GM11168 (cell line): ENCODE results near the gene TRMT44.

ENCODE experiments used
- in situ Hi-C: fragments of 300-500 bp; cut with MboI; formaldehyde crosslinking; loops from one replicate; pipeline ENCODE4 v1.12.0; 2022; ENCODE audit warnings: low sequenced_read_pairs; ENCODE audit not compliant: unreplicated experiment

The TRMT44 gene

DNA sequence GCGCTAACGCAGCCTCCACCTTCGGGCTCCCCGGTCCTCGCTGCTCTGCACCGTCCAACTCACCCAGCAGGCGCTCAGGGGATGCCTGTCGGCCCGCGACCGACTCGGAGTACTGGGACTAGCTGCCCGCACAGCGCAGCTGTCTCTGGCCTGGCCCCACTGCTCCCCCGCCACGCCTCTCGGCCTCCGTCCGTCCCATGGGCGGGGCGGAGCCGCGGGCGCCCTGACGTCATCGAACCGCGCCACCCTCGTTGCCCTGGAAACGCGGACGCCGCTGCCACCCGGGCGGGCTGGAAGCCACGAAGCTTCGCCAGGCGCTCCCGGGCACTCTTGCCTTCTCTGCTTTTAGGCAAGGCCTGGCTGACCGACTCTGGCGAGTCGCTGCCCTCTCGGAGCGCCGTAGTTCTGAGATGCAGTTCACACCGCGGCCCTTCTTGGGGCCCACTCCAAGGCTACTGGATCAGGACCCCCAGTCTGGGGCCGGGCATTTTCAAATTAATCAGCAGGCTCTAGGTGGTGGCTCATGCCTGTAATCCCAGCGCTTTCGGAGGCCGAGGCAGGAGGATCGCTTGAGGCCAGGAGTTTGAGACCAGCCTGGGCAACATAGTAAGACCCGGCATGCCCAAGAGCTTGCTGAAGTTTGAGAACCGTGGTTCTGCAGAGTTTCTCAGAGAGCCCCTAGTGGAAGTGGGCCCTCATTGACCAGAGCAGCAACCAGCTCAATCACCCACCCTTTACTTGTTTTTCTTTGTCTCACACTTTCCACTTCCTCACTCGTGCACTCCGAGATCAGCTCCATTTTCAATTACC lies 12.1 kb upstream of the TRMT44 start:
- in situ Hi-C loops, result no loop called here

DNA sequence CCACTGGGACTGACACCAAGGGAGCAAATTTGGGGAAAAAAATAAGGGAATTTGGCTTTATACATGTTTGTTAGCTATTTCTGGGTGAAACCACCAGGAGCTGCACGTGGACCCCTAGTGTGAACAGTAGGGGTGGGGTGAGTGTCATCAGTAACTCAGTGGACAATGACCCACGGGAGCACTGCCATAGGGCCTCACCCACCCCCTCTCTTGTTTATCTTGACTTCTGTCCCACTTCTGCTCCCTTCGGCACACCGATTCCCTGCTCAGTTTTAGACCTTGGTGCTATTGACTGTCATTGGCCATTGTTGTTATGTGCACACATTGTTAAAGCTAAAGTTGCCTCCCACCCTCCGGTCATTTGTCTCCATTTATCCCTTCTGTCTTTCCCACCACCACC lies 9.0 kb upstream of the TRMT44 start:
- in situ Hi-C loops, result no loop called here

DNA sequence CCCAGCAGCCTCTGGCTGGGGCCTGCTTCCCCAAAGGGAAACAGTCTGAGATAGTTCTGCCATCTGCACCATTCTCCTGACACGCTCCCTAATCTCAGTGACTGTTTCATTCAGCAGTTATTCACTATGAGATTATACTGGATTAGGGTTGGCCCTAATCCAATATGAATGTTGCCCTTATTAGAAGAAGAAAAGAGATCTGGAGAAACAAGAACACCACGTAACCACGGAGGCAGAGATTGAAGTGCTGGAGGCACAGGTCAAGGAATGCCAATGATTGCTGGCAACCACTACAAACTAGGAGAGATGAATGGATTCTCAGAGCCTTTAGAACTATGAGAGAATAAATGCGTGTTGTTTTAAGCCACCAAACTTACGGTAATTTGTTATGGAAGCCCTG lies 7.4 kb upstream of the TRMT44 start:
- in situ Hi-C loops, result no loop called here

DNA sequence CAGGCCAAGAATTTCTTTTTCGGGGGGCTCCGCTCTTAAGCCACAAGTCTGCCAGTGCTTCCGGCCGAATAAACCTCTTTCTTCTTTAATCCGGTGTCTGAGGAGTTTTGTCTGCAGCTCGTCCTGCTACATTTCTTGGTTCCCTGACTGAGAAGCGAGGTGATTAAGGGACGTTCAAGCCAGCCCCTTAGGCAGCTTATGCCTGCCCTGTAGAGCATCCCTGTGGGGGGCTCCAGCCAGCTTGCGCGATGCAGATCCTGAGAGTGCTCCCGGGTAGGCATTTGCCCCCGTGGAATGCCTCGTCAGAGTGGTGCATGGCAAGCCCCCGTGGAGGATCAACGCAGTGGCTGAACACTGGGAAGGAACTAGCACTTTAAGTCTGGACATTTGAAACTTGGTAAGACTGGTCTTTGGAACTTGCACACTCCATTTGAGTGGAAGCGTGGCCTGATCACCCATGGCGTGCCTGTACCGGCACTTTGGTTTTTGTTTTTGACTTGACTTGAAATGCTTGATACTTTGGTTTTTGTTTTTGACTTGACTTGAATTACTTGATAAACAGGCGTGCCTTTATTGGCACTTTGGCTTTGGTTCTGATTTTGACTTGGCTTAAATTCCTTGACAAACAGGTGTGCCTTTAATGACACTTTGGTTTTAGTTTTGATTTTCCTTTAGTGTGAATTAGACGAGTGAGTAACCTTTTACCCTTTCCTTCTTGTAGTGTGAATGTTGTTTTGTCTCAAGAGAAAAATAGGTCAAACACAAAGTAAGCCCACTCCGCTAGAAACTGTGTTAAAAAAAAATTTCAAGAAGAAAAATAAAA lies 6.1 kb upstream of the TRMT44 start:
- in situ Hi-C loops, result no loop called here

DNA sequence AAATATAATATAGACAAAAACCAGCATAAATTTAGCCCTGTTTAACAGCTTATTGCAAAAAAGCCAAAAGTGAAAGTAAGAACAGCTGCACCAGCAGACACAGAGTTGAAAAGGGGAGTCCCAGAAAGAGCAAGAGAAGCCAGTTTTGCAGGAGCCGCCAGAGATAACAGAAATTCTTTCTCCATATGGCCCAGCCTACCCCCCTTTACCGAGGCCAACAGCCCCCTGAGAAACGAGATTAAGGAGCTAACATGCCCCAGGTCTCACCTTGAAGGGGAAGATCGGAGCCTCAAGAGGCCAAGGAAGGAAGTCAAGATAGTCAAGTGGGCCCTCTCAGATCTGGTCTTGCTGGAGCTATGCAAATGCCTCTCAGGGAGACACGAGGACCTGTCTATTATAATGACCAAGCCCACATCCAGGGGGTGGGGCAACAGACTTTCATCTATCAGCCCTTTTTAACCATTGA lies 4.9 kb upstream of the TRMT44 start:
- in situ Hi-C loops, result no loop called here

DNA sequence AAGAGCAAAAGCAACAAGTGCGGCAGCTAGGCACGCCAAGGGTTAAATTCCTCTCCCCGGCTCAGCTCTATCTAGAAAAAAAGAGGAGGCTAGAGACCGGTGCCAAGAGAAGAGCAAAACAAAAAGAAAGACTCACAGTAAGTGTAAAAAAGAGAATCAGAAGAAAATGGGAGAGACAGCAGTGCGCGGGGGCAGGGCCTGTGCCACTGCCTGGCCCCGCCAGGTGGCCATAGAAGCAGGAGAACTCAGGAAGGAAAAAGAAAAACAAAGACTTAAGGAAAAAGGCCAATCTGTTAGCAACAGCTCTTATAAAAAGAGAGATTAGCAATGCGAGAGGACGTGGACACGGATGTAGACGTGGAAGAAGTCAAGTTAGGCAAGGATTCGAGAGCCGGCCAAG lies 3.3 kb upstream of the TRMT44 start:
- in situ Hi-C loops, result no loop called here

DNA sequence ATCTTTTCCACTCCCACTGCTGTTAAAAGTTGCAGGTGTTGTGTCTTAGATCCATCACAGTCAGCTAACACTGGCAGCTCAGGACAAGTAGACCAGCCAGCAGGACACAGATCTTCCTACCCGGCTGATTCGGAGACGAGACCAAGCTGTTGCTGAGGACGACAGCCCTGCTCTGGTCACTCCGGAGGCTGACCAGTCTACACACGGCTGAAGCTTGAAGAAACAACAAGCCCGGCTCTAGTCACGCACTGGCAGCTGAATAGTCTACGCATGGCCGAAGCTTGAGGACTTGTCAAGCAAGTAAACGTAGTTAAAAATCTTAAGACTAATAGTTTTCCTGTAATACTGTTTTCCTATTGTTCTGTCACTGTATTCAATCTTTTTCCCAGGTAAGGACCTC lies 1.8 kb upstream of the TRMT44 start:
- in situ Hi-C loops, result no loop called here

DNA sequence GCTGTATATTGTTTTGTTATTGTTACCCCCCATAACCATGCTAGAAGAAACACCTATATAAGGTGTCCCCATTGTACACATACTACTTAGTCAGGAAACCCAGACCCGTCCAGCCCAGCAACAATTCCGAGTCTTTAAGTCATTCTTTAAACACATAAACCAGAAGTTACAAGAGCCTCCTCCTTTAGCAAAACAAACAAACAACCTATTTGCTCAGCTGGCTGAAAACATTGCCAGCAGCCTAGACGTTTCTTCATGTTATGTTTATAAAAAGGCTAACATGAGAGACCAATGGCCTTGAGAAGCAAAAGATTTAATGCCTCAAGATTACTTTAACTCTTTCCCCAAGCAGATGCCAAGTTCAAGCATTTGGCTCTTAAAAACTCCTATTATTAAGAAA lies 1.4 kb upstream of the TRMT44 start:
- in situ Hi-C loops, result no loop called here

DNA sequence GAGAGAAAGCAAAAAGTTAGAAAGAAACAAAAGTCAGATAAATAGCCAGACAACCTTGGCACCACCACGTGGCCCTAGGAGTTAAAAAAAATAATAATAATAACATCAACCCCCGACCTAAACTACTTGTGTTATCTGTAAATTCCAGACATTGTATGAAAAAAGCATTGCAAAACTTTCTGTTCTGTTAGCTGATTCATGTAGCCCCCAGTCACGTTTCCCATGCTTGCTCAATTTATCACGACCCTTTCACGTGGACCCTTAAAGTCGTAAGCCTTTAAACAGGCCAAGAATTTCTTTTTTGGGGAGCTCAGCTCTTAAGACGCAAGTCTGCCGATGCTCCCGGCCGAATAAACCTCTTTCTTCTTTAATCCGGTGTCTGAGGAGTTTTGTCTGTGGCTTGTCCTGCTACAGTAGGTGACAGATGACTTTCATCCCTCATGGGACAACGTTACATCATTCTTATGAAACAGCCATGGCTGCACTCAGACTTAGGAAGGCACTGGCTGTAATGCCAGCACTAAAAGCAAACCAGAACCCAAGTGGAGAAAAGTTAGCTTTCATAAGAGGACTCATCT lies 574 bp upstream of the TRMT44 start:
- in situ Hi-C loops, result no loop called here

DNA sequence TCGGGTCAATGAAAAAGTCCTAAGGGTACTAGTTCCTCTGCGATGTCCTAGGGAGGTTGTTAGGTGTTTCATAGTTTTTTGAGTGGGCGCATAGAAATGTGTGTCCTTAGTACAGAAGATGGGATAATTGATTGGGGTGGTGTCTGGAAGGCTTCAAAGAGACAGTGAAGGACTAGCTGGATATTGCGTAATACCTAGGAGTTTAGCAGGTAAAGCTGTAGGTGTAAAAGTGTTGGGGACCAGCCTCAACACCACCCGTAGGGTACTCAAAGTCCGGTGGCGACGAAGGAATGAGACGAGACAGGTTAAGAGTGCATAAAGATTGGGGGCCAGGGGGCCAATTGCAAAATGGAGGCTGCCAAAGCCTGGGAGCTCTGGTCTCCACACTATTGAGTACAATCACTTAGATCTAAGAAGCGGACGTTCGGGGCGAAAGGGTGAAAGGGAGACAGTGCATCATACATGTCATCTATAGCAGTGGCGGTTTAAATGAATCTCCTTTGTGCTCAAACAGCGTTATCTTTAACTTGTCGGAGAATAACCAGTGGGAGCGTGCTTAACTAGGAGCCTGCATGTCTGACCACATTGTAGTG lies 1.0 kb downstream of the TRMT44 start:
- in situ Hi-C loops, result no loop called here

DNA sequence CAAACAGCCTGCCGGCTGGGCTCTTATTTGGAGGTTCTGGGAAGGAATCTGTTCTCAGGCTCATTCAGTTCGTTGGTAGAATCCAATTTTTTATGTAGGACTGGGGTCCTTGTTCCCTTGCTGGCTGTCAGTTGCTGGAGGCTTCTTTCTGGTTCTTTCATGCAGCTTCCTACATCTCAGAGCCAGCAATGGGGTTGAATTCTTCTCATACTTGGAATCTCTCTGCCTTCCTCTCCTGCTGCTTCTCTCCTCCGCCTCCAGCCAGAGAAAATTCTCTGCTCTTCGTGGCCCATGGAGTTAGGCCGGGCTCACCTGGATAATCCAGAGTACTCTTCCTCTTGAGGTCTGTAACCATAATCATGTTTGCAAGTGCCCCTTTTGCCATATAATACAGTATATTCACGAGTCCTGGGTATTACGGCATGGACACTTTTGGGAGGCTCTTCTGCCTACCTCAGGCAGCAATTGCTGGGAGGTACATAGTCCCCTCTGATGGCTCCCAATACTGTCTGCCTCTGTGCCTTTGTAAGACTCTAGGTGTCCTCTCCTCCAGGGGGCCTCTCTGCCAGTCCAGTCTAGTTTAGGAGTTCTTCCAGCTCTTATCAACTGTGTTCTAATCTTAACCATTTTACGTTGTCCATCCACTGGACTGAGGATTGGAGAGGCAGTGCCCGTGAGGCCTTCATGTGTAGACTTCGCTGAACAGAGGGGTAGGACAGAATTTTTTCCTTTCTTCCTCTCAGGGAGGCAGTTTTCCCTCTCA lies 2.2 kb downstream of the TRMT44 start:
- in situ Hi-C loops, result no loop called here

DNA sequence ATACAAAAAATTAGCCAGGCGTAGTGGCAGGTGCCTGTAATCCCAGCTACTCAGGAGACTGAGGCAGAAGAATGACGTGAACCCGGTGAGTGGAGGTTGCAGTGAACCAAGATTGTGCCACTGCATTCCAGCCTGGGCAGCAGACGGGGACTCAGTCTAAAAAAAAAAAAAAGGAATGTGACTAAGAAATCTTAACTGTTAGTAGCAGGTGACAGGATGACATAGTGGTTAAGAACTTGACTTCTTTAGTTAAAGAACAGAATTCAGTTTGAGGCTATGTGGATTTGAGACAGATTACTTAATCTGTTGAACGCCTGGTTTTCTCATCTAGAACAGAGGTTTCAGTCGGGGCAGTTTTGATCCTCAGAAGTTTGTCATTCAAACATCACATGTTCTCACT lies 3.2 kb downstream of the TRMT44 start:
- in situ Hi-C loops, result no loop called here

DNA sequence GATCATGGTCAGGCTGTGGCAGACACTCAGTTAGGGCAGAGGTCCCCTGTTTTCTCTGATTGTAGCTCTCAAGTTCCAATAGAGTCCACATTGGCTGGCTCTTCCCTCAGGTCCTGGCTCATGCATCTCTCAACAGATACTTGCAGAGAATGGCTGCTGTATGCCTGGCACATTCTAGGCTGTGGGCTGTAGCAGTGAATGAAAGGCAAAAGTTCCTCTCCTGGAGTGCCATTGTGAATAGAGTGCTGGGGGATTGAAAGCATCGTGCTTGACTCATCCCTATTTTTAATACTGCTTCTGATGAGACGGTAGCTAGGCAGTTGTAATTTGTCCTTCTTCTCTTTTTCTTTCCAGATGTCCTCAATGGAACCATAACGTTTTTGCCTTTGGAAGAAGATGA lies 5.5 kb downstream of the TRMT44 start:
- in situ Hi-C loops, result no loop called here

DNA sequence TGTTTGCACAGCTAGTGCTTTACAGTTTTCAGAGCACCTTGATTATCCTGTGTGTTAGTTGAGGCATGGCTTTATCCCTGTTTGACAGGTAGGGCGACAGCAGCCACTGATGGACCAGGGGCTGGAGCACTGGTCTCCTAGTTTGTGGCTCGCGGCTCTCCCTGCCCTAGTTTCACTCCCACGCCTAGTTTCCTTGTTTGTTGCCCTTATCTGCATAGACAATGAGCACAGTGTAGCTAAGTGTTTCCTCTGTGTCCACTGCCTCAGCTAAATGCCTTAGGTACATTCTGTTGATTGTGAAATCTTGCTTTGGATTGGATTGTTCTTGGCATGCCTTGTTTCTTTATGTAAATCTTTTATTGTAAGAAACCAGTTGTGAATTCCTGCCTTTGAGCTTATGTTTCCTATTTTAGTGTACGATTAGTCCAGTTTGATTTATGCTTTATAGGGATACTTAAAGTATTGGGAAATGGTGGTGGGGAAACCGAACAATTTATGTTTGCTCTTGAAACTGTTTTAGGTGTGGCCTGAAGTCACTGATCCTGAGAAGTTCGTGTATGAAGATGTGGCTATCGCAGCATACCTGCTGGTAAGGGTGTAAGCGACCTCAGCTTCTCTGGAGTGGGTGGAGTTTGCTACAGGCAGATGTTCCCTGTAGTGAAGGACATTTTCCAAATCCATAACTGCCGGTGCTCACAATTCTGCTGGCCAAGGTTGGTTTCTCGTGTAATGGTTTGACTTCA lies 11.0 kb downstream of the TRMT44 start:
- in situ Hi-C loops, result no loop called here

DNA sequence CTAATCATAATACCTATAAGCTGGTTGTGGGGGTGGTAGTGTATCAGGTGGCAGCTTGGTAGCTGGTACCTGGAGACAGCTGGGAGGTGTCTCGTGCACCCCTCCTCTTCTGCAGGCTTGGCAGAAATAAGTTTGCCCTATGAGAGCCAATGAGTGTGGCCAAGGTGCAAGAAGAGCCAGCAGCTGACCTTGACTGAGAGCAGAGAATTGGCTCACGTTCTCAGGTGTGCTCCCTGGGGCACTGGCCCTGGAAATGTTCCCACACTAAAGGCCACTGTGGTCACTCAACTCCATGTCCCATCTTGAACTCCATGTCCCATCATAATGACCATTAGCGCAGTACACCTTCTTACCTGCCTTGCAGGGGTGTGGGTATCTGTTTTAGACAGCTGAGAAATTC lies 13.4 kb downstream of the TRMT44 start:
- in situ Hi-C loops, result no loop called here

DNA sequence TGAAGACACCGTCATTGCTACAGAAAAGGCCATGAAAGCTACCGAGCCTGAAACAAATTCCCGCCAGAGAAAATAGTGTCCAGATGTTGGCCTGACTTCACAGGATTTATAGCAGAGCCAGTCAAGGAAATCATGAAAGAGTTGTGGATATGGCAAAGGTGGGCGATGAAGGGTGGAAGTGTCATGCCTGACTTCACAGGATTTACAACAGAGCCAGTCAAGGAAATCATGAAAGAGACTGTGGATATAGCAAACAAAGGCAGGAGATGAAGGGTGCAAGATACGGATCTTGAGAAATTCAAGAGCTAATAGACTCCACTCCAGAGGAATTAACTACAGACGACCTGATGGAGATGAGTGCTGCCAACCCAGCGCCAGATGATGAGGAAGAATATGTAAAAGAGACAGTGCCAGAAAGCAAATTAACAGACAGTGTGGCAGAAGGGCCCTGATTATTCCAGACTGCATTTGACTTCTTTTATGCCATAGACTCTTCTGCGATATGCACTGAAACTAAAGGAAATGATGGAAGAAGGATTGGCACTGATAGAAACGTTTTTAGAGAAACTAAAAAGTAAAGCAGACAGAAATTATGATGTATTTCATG lies 17.2 kb downstream of the TRMT44 start:
- in situ Hi-C loops, result no loop called here

DNA sequence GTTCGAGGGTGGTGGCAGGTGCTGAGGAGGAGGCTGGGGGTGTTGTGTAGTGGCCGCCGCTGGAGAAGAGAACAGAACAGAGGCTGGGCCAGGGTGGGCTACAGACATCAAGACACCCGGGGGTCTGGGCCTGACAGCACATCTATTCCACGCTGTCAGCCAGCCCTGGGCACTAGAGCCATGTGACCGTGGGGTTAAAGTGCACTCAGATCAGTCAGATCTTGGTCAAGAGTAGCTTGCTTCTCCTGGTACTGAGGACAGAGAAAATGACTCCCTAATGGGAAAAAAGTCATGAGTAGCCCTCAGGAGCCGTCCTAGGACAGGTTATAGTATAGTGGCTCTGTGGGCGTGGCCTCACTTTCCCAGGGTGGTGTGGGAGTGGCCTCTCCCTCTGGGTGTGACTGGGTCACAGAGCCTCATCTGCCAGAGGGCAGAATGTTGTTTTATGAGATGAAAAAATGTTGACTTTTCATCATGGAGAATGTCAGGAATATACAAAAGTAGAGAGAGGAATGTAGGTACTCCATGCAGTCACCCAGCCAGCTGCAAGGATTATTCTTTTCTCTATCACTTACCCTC lies 19.4 kb downstream of the TRMT44 start:
- in situ Hi-C loops, result no loop called here

DNA sequence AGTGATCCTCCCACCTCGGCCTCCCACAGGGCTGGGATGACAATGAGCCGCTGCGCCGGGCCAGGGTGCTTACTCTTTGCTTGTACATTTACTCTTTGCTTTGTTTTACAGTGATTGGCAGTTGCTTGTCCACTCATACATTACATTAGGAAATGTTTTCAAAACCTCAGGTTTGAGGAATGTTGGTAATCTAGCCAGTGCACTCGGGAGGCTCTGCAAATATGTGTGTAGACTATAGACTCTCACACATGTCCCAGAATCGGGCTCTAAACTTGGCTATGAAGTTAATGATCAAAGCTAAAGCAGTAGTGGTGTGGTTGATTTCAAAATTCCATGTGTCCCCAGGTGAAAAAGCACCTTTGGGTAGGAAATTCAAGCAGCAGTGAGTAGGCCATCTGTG lies 20.5 kb downstream of the TRMT44 start:
- in situ Hi-C loops, result no loop called here

DNA sequence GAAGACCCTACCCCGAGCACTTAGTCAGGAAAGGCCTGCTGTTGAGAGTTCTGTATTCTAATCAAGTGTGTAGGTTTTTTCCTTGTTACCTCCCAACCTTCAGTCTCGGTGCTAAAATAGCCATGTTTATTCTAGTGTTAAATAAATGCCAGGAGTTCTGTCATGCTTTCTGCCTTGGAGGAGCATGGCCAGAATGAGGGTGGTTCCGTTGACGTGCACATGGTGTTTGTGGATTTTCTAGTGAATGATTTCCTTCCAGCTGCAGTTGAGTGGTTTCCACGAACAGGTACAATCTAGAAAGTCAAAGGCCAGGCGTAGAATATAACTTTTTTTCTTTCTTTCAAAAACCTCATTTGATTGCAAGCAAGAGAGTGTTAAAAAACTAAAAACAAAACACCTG lies 21.0 kb downstream of the TRMT44 start:
- in situ Hi-C loops, result no loop called here
